OCI-M2 (cell line): ENCODE measurements around the gene GPX4.

Experiments
- DNase-seq: peaks from one replicate; lab custom pipeline; 2025; ENCODE audit not compliant: unreplicated experiment; lab: John Stamatoyannopoulos, UW

GPX4 gene

GRCh38 chr19:1102407-1103131 is 1.2 kb upstream of the GPX4 start:
- DNase-seq, result no peak

- no peak for DNase-seq
Observed at GRCh38 chr19:1103132-1103707, 574 bp upstream of the GPX4 start.

GRCh38 chr19:1104311-1105007 is 665 bp downstream of the GPX4 start:
- DNase-seq, result no peak

- no peak for DNase-seq
Observed at GRCh38 chr19:1105008-1105872, 1.4 kb downstream of the GPX4 start.

- DNase-seq, result no peak
Observed at GRCh38 chr19:1105873-1106840, 2.4 kb downstream of the GPX4 start.

- DNase-seq, result no peak
Observed at GRCh38 chr19:1106841-1107660, 3.3 kb downstream of the GPX4 start.

GRCh38 chr19:1107661-1108261 is 4.0 kb downstream of the GPX4 start:
- DNase-seq, result no peak

GRCh38 chr19:1108291-1109031 is 4.7 kb downstream of the GPX4 start:
- DNase-seq, result no peak

GRCh38 chr19:1109032-1109551 is 5.3 kb downstream of the GPX4 start:
- no peak for DNase-seq

GRCh38 chr19:1109697-1110671 is 6.2 kb downstream of the GPX4 start:
- DNase-seq, result no peak

- no peak for DNase-seq
Observed at GRCh38 chr19:1110809-1111640, 7.2 kb downstream of the GPX4 start.

- no peak for DNase-seq
Observed at GRCh38 chr19:1111641-1112267, 8.0 kb downstream of the GPX4 start.

GRCh38 chr19:1112268-1113029 is 8.7 kb downstream of the GPX4 start:
- no peak for DNase-seq

- DNase-seq, result no peak
Observed at GRCh38 chr19:1113030-1113985, 9.5 kb downstream of the GPX4 start.
